IMR-90 (cell line): ENCODE measurements around the gene PIEZO1. TPM values are rescaled to one million over a fixed set of nuclear protein-coding genes. Genes with fewer than 3 reads are reported as not detected.

Experiments
- ATAC-seq: fragments of 200-7000 bp; cut with Tn5 transposase; 2 replicates; pipeline ENCODE4 v1.9.1; 2020; ENCODE audit warnings: low read depth, mild to moderate bottlenecking, moderate library complexity
- BruUV-seq: library from RNA; stranded (reverse); fragments of 400-500 nt; replicated peaks from 2 replicates; lab custom pipeline; 2021; lab: Mats Ljungman, UMichigan
- CTCF ChIA-PET: fragments of 300-600 bp; formaldehyde crosslinking; extraction: SDS; loops from one replicate; lab custom pipeline; 2021; ENCODE audit warnings: antibody characterized with exemption; lab: Yijun Ruan, JAX
- POLR2A ChIA-PET: fragments of 300-600 bp; sonication (Branson Sonifier 250); formaldehyde crosslinking; loops from one replicate; lab custom pipeline; 2022; ENCODE audit warnings: antibody characterized with exemption; ENCODE audit not compliant: unreplicated experiment; lab: Charles Lee
- DNase-seq: peaks from one replicate; pipeline ENCODE4 v3.0.0; 2013
- H2AFZ ChIP-seq: replicated peaks from 2 replicates; pipeline ENCODE3; 2013; ENCODE audit warnings: low read length, mild to moderate bottlenecking; ENCODE audit not compliant: poor library complexity
- H2AK5ac ChIP-seq: 2 replicates; pipeline ENCODE4 v1.6.1; 2013; ENCODE audit warnings: low read depth, low read length, inconsistent platforms
- H2AK9ac ChIP-seq: replicated peaks from 2 replicates; pipeline ENCODE3; 2013; ENCODE audit warnings: mild to moderate bottlenecking, low read depth, low read length, moderate library complexity; ENCODE audit not compliant: poor library complexity
- H2BK120ac ChIP-seq: 2 replicates; pipeline ENCODE4 v1.6.1; 2013; ENCODE audit warnings: low read depth, low read length, inconsistent platforms
- H2BK15ac ChIP-seq: 3 replicates; pipeline ENCODE4 v1.6.1; 2013; ENCODE audit warnings: low read depth, low read length, inconsistent platforms
- H2BK20ac ChIP-seq: 2 replicates; pipeline ENCODE4 v1.6.1; 2013; ENCODE audit warnings: low read depth, mild to moderate bottlenecking, inconsistent platforms, low read length, moderate library complexity
- H2BK5ac ChIP-seq: 2 replicates; pipeline ENCODE4 v1.6.1; 2013; ENCODE audit warnings: mild to moderate bottlenecking, low read depth, low read length, inconsistent platforms; ENCODE audit not compliant: poor library complexity, severe bottlenecking
- H3K14ac ChIP-seq: replicated peaks from 2 replicates; pipeline ENCODE4 v1.6.1; 2013; ENCODE audit warnings: low read depth, low read length, inconsistent platforms
- H3K18ac ChIP-seq: 2 replicates; pipeline ENCODE4 v1.6.1; 2013; ENCODE audit warnings: low read depth, low read length, control low read depth
- H3K23ac ChIP-seq: 2 replicates; pipeline ENCODE4 v1.6.1; 2013; ENCODE audit warnings: low read depth, low read length, inconsistent platforms
- H3K27ac ChIP-seq: 2 replicates; pipeline ENCODE4 v1.5.1; 2013; ENCODE audit warnings: mild to moderate bottlenecking, control low read depth, low read length; ENCODE audit not compliant: insufficient read depth
- H3K27me3 ChIP-seq: 2 replicates; pipeline ENCODE4 v1.6.1; 2013; ENCODE audit warnings: low read length; ENCODE audit not compliant: control insufficient read depth, insufficient read depth
- H3K36me3 ChIP-seq: 2 replicates; pipeline ENCODE4 v1.6.1; 2013; ENCODE audit warnings: low read length, mixed read lengths; ENCODE audit not compliant: control insufficient read depth, insufficient read depth
- H3K4ac ChIP-seq: 2 replicates; pipeline ENCODE4 v1.6.1; 2013; ENCODE audit warnings: low read depth, low read length, inconsistent platforms
- H3K4me1 ChIP-seq: 2 replicates; pipeline ENCODE4 v1.6.1; 2013; ENCODE audit warnings: low read length, mixed read lengths; ENCODE audit not compliant: control insufficient read depth, insufficient read depth
- H3K4me2 ChIP-seq: 2 replicates; pipeline ENCODE4 v1.6.1; 2013; ENCODE audit warnings: low read depth, mild to moderate bottlenecking, control low read depth, low read length, moderate library complexity
- H3K4me3 ChIP-seq: 2 replicates; pipeline ENCODE4 v1.5.1; 2013; ENCODE audit warnings: low read depth, mild to moderate bottlenecking, control low read depth, low read length, moderate library complexity; ENCODE audit not compliant: insufficient read depth
- H3K56ac ChIP-seq: 2 replicates; pipeline ENCODE4 v1.6.1; 2013; ENCODE audit warnings: low read length, inconsistent platforms; ENCODE audit not compliant: insufficient read depth; ENCODE audit errors: extremely low read depth
- H3K79me1 ChIP-seq, 2 experiments: 2 replicates each; pipeline ENCODE4 v1.6.1; 2013; ENCODE audit warnings: low read length in 2 of 2, inconsistent platforms in 1 of 2, low read depth in 1 of 2
- H3K9ac ChIP-seq: 2 replicates; pipeline ENCODE4 v1.6.1; 2013; ENCODE audit warnings: low read depth, low read length, control low read depth
- H3K9me1 ChIP-seq: 2 replicates; pipeline ENCODE4 v1.6.1; 2013; ENCODE audit warnings: low read length, inconsistent platforms; ENCODE audit not compliant: insufficient read depth
- H3K9me3 ChIP-seq: 2 replicates; pipeline ENCODE4 v1.6.1; 2013; ENCODE audit warnings: low read length; ENCODE audit not compliant: control insufficient read depth, insufficient read depth
- H4K20me1 ChIP-seq: 2 replicates; pipeline ENCODE4 v1.6.1; 2013; ENCODE audit warnings: low read length, inconsistent platforms; ENCODE audit not compliant: insufficient read depth
- H4K5ac ChIP-seq: 2 replicates; pipeline ENCODE4 v1.6.1; 2013; ENCODE audit warnings: mild to moderate bottlenecking, low read depth, low read length, control low read depth
- H4K8ac ChIP-seq, 2 experiments: 2 replicates each; pipeline ENCODE4 v1.6.1; 2013; ENCODE audit warnings: low read depth in 2 of 2, low read length in 2 of 2, control low read depth in 1 of 2, inconsistent platforms in 1 of 2
- H4K91ac ChIP-seq: 2 replicates; pipeline ENCODE4 v1.6.1; 2013; ENCODE audit warnings: low read depth, low read length, inconsistent platforms; ENCODE audit not compliant: insufficient read depth
- CEBPB ChIP-seq: IDR thresholded peaks from 2 replicates; pipeline ENCODE4 v1.6.1; 2012; ENCODE audit warnings: low read depth, low read length, improper control_type of control experiment
- CTCF ChIP-seq: conservative IDR thresholded peaks from 2 replicates; pipeline ENCODE4 v1.5.1; 2012; ENCODE audit warnings: mild to moderate bottlenecking, low read depth, low read length, improper control_type of control experiment
- MAFK ChIP-seq: IDR thresholded peaks from 2 replicates; pipeline ENCODE4 v1.6.1; 2012; ENCODE audit warnings: low read depth, low read length, improper control_type of control experiment
- MAZ ChIP-seq: IDR thresholded peaks from 2 replicates; pipeline ENCODE4 v1.6.1; 2012; ENCODE audit warnings: low read depth, mild to moderate bottlenecking, low read length, improper control_type of control experiment, moderate library complexity, borderline replicate concordance
- NFE2L2 ChIP-seq: fragments of 150-350 bp; IDR thresholded peaks from 2 replicates; pipeline ENCODE4 v1.6.1; 2016; ENCODE audit warnings: low read depth, mild to moderate bottlenecking, low read length
- RAD21 ChIP-seq: IDR thresholded peaks from 2 replicates; pipeline ENCODE4 v1.6.1; 2012; ENCODE audit warnings: low read length, improper control_type of control experiment
- RCOR1 ChIP-seq: IDR thresholded peaks from 2 replicates; pipeline ENCODE4 v1.6.1; 2012; ENCODE audit warnings: mild to moderate bottlenecking, low read length, improper control_type of control experiment; ENCODE audit not compliant: insufficient replicate concordance
- RFX5 ChIP-seq: IDR thresholded peaks from 2 replicates; pipeline ENCODE4 v1.8.0; 2012; ENCODE audit warnings: low read depth, mild to moderate bottlenecking, low read length, moderate library complexity
- SMC3 ChIP-seq: fragments of 150-350 bp; IDR thresholded peaks from 2 replicates; pipeline ENCODE4 v1.6.1; 2016; ENCODE audit warnings: low read depth, mild to moderate bottlenecking, antibody characterized with exemption, low read length, moderate library complexity
- WGBS, 2 experiments: methylation state at CpG; one replicate each; pipeline versions ENCODE4 v1.1.5 to v1.1.7; 2013; ENCODE audit warnings: missing lambda C conversion rate in 2 of 2; ENCODE audit not compliant: insufficient read length in 1 of 2; ENCODE audit errors: extremely low coverage in 2 of 2; 5-methylcytosine and 5-hydroxymethylcytosine counted together
- dilution Hi-C: fragments of 300-500 bp; cut with HindIII; formaldehyde crosslinking; loops from one replicate; pipeline ENCODE4 v1.14.3; 2018; ENCODE audit warnings: low sequenced_read_pairs; ENCODE audit not compliant: unreplicated experiment
- in situ Hi-C: fragments of 300-500 bp; cut with MboI; formaldehyde crosslinking; loops from 3 replicates; pipeline ENCODE4 v1.14.3; 2019; ENCODE audit warnings: low sequenced_read_pairs, inconsistent platforms, mixed read lengths
- intact Hi-C: fragments of 100-400 bp; cut with micrococcal nuclease; formaldehyde crosslinking; loops from 2 replicates; pipeline ENCODE4 v1.10.0; 2022
- polyA plus RNA-seq, 3 experiments: library from polyadenylated mRNA; depleted of rRNA; stranded (reverse); fragments of >200 nt; gene quantifications; 2 replicates each; pipeline ENCODE4 v1.2.3, GENCODE V29; 2012; ENCODE audit warnings: low replicate concordance in 1 of 3
- total RNA-seq: library from RNA; depleted of rRNA; stranded (reverse); fragments of >200 nt; gene quantifications from 2 replicates; pipeline ENCODE4 v1.2.3, GENCODE V29; 2012
- TF ChIP-seq, protein P1 (sequence below): fragments of 150-350 bp; IDR thresholded peaks from 2 replicates; pipeline ENCODE4 v1.6.1; 2017; ENCODE audit warnings: mild to moderate bottlenecking, antibody characterized with exemption, low read length, low read depth

PIEZO1 gene
- total and polyA plus RNA-seq, 2 of the 4 experiments (the other 2 are of a cell fraction), result 36.2 to 372 TPM

GRCh38 chr16:88761143-88761534 lies 23.9 kb downstream of the PIEZO1 start:
- intact Hi-C loops, result no loop called here
- Histone ChIP-seq H4K8ac (no peak overlapping the region), H3K9ac (no peak overlapping the region), H2BK15ac (no peak overlapping the region), H2AK5ac (no peak overlapping the region; the same call in 1 of the 2 replicates), H2BK5ac (no peak overlapping the region), H3K18ac (no peak overlapping the region), H3K14ac (no peak overlapping the region), H3K27ac (no peak overlapping the region), H3K4me3 (no peak overlapping the region), H3K56ac (no peak overlapping the region), H2AFZ (no peak overlapping the region), H2AK9ac (no peak overlapping the region), H3K4me2 (no peak overlapping the region), H3K79me1 (peaks cover 18 to 89% of the 10 kb centered on the region in 2 experiments; a peak in 3 of 4 replicates), H3K9me1 (peaks cover 23% of the 10 kb centered on the region), H3K23ac (no peak overlapping the region), H3K36me3 (peaks cover 8% of the 10 kb centered on the region), H3K9me3 (no peaks in the 10 kb centered on the region), H3K4ac (no peak overlapping the region), H3K27me3 (no peaks in the 10 kb centered on the region), H4K91ac (no peak overlapping the region), H2BK20ac (no peak overlapping the region), H2BK120ac (no peak overlapping the region), H4K20me1 (peaks cover 96% of the 10 kb centered on the region), H4K5ac (no peak overlapping the region), H3K4me1 (peaks cover 30% of the 10 kb centered on the region)
- WGBS, 2 experiments, result 95% methylated on average over 8 of the region's 11 CpGs; no CpG with 5 or more reads in 1 of the 2 experiments
- no TSS peak for BruUV-seq
- ChIA-PET POLR2A (no interaction called here), CTCF (no interaction called here)
- in situ Hi-C loops, result no loop called here
- ATAC-seq (no peak), DNase-seq (no peak)
- dilution Hi-C loops, result no loop called here
- no peak for TF ChIP-seq NFE2L2
- no peak for TF ChIP-seq RAD21
- TF ChIP-seq, protein P1, sequence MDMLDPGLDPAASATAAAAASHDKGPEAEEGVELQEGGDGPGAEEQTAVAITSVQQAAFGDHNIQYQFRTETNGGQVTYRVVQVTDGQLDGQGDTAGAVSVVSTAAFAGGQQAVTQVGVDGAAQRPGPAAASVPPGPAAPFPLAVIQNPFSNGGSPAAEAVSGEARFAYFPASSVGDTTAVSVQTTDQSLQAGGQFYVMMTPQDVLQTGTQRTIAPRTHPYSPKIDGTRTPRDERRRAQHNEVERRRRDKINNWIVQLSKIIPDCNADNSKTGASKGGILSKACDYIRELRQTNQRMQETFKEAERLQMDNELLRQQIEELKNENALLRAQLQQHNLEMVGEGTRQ, result no peak
- TF ChIP-seq RCOR1, result no peak
- TF ChIP-seq MAFK, result no peak
- no peak for TF ChIP-seq RFX5
- no peak for TF ChIP-seq CTCF
- no peak for TF ChIP-seq SMC3
- no peak for TF ChIP-seq MAZ
- no peak for TF ChIP-seq CEBPB
